ENCODE data around the gene TFDP2.

DNA sequence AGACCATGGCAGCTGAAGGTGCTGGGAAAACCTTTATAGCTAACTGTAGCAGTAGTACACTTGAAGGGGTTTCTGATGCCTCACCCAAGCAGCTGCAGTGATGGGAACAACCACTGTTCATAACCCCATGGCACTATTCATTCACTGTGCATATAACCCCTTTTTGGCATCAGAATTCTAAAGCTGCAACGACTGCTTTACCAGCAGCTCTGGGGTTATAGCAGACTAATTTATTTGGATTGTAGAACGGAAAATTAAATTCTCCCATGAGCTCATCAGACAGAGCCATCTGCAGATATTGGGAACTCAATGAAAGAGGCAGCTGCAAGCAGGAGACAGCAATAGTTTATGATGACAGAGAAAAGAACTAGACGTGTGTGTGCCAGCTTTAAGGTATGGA is 28.6 kb downstream of the TFDP2 start:
- TF ChIP-seq ZNF670 (tag by site-specific recombination; IDR thresholded peaks at IDR 0.05; ENCODE audit: low read depth): no peak
- TF ChIP-seq TCF7L2 (IDR thresholded peaks at IDR 0.05; ENCODE audit: borderline replicate concordance, low read depth, low read length): no peak
- TF ChIP-seq, protein P1, sequence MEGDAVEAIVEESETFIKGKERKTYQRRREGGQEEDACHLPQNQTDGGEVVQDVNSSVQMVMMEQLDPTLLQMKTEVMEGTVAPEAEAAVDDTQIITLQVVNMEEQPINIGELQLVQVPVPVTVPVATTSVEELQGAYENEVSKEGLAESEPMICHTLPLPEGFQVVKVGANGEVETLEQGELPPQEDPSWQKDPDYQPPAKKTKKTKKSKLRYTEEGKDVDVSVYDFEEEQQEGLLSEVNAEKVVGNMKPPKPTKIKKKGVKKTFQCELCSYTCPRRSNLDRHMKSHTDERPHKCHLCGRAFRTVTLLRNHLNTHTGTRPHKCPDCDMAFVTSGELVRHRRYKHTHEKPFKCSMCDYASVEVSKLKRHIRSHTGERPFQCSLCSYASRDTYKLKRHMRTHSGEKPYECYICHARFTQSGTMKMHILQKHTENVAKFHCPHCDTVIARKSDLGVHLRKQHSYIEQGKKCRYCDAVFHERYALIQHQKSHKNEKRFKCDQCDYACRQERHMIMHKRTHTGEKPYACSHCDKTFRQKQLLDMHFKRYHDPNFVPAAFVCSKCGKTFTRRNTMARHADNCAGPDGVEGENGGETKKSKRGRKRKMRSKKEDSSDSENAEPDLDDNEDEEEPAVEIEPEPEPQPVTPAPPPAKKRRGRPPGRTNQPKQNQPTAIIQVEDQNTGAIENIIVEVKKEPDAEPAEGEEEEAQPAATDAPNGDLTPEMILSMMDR (tag by site-specific recombination; IDR thresholded peaks at IDR 0.05): no peak
- TF ChIP-seq, protein P2, sequence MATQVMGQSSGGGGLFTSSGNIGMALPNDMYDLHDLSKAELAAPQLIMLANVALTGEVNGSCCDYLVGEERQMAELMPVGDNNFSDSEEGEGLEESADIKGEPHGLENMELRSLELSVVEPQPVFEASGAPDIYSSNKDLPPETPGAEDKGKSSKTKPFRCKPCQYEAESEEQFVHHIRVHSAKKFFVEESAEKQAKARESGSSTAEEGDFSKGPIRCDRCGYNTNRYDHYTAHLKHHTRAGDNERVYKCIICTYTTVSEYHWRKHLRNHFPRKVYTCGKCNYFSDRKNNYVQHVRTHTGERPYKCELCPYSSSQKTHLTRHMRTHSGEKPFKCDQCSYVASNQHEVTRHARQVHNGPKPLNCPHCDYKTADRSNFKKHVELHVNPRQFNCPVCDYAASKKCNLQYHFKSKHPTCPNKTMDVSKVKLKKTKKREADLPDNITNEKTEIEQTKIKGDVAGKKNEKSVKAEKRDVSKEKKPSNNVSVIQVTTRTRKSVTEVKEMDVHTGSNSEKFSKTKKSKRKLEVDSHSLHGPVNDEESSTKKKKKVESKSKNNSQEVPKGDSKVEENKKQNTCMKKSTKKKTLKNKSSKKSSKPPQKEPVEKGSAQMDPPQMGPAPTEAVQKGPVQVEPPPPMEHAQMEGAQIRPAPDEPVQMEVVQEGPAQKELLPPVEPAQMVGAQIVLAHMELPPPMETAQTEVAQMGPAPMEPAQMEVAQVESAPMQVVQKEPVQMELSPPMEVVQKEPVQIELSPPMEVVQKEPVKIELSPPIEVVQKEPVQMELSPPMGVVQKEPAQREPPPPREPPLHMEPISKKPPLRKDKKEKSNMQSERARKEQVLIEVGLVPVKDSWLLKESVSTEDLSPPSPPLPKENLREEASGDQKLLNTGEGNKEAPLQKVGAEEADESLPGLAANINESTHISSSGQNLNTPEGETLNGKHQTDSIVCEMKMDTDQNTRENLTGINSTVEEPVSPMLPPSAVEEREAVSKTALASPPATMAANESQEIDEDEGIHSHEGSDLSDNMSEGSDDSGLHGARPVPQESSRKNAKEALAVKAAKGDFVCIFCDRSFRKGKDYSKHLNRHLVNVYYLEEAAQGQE (tag by site-specific recombination; IDR thresholded peaks at IDR 0.05): no peak
- TF ChIP-seq, protein P3, sequence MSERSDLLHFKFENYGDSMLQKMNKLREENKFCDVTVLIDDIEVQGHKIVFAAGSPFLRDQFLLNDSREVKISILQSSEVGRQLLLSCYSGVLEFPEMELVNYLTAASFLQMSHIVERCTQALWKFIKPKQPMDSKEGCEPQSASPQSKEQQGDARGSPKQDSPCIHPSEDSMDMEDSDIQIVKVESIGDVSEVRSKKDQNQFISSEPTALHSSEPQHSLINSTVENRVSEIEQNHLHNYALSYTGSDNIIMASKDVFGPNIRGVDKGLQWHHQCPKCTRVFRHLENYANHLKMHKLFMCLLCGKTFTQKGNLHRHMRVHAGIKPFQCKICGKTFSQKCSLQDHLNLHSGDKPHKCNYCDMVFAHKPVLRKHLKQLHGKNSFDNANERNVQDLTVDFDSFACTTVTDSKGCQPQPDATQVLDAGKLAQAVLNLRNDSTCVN (tag by site-specific recombination; optimal IDR thresholded peaks at IDR 0.05): no peak
- TF ChIP-seq, protein P4, sequence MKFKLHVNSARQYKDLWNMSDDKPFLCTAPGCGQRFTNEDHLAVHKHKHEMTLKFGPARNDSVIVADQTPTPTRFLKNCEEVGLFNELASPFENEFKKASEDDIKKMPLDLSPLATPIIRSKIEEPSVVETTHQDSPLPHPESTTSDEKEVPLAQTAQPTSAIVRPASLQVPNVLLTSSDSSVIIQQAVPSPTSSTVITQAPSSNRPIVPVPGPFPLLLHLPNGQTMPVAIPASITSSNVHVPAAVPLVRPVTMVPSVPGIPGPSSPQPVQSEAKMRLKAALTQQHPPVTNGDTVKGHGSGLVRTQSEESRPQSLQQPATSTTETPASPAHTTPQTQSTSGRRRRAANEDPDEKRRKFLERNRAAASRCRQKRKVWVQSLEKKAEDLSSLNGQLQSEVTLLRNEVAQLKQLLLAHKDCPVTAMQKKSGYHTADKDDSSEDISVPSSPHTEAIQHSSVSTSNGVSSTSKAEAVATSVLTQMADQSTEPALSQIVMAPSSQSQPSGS (tag by site-specific recombination; IDR thresholded peaks at IDR 0.05; ENCODE audit: low read depth): no peak
- TF ChIP-seq ZNF501 (tag by site-specific recombination; IDR thresholded peaks at IDR 0.05): no peak
- TF ChIP-seq ZNF140 (tag by site-specific recombination; IDR thresholded peaks at IDR 0.05): no peak
- TF ChIP-seq ZNF624 (tag by site-specific recombination; IDR thresholded peaks at IDR 0.05): no peak
- TF ChIP-seq ZNF777 (tag by site-specific recombination; IDR thresholded peaks at IDR 0.05; ENCODE audit: borderline replicate concordance): no peak
